Measurements from ENCODE around the gene IBTK. TPM values are rescaled to one million over a fixed set of nuclear protein-coding genes. Genes with fewer than 3 reads are reported as not detected.
"Not testable (repeated sequence)": the region's sequence is repeated elsewhere in the genome, so short reads cannot be mapped to it uniquely, and the experiment has no call there.

The IBTK gene
- total RNA-seq, 1 donor from 2014 or later: 105 TPM

DNA sequence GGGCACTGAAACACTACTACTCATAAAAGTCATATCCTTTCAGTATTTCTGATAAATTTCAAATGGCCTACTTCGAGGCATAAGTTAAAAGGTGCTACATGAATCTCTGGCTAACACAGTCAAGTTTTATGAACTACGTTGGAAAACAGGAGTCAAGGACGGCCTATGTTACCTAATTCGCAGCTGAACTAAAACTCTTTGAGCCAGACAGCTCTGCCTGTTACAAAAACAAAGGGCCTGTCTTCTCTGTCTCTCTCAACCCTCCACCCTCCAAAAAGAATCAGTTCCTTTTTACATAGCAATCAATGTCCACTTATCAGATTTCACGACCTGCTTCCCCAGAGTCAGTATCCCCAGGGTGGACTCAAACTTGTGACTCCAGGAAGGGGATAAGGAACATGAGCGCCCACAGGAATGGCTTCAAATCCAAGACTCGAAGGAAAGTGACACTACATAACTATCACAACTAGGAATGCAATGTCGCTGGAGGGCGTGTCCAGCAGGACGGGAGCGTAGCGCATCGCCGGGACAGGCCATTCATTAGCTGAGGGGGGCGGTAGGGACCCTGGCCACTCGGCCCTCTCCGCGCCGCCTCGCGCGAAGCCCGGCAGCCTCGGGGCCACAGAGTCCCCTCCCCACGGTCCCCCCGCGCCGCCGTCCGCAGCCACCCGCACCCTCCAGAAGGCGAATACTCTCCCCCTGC lies 591 bp downstream of the IBTK start:
- DNase-seq: peak; percentile 63

DNA sequence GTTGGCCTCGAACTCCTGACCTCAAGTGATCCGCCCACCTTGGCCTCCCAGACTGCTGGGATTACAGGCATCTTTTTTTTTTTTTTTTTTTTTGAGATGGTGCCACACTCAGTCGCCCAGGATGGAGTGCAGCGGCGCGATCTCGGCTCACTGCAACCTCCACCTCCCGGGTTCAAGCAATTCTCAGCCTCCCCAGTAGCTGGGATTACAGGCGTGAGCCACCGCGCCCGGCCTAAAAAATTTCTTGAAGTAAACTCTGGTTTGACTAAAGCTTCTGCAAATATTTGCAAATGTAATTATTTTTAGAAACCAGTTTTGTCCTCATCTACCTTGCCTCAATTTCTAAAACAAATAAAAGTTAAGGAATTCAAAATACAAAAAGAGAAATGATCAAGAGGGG lies 1.2 kb downstream of the IBTK start:
- no peak for DNase-seq

DNA sequence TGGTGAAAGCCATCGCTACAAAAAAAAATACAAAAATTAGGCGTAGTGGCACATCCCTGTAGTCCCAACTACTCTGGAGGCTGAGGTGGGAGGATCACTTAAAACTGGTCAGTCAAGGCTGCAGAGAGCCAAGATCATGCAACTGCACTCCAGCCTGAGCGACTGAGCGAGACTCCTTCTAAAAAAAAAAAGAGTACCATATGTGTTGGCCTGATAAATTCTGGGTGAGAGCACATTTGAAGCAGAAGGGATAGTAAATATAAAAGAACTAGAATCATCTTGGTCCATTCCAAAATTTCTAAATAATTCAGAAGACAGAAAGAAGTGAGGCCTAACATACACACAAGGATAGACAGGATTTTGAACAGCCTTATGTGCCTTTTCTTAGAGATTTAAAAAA lies 2.2 kb downstream of the IBTK start:
- DNase-seq: no peak

DNA sequence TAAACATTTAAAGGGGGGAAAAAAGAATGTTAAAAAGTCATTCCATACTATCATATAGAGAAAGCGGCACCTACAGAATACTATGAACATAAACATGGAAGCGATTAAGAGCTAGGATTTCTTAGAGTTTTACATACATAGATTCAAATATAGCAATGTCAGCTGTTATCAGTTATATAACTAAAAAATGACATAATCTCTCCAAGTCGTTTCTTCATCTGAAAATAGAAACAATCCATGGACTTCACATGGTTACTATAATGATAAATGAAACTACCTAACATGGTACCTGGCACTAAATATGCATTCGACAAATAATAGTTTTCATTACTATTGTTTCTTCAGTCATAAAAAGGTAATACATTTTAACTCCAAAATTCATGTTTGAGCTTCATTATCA lies 3.7 kb downstream of the IBTK start:
- no peak for DNase-seq

DNA sequence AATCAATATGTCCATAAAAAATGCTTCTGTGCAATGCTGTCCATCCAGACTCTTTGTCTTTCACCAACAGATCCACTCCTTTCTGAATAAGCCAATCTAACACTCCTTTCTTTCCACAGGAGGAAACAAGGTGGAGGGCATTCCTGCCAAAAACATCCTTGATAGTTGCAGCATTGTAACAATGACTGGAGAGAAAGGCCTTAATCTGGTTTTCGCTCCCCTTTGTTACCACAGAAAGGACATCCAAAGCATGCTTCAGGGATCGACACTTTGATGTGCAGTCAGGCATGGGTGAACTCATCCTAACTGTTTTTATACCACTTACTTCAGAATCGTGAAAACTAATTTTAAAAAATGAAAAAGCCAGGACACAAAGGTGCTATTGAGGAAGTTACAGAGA lies 7.4 kb downstream of the IBTK start:
- DNase-seq: no peak

DNA sequence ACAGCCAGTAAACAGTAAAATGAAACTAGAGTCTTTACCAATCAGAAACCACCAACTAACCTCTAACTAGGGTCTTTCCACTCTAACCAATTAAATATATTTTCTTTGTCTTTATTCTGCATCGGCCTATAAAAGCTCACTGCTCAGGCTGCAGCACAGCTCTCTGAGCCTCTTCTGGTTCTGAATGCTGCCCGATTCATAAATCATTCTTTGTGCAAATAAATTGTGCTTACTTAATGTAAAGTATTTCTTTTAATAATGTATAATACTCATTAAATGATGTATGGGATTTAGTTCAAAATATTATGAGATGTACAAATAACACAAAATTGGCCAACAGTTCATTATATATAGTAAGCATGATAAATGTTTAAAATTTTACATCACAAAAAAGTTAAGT lies 7.9 kb downstream of the IBTK start:
- no peak for DNase-seq

DNA sequence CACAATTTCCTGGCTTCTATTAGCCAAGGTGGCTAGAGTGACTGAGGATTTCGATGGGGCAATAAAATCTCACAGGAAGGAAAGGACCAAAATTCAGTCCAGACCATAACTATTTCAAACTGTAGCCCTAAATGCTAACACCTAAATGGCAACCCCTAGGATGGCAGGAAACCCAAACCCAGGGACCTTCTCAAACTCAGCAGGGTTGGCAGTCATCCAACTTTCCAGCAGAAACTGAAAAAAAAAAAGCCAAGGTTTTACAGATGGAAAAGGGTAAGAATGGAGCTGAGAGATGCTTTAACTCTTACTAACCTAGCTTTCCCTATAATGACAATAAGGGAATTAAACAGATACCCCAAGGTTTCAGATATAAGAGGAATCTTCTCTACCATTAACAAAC lies 10.5 kb downstream of the IBTK start:
- DNase-seq: no peak

DNA sequence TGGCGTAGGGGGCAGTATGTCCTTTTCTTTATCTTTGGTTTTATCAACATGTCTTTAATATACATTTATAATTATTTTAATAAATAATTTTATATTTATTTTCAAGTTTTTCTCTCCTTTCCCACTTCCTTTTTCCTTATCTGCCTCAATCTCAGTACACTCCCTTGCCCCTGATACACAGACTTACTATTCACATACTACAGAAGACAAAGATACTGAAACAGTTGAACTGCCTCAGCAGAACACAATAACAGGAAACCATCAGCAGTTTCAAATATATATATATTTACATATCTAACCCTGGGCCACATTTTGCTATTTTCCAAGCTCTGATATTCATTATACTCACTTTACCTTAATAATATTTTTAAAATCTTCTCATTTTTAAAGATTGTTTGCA lies 19.8 kb downstream of the IBTK start:
- DNase-seq: no peak

DNA sequence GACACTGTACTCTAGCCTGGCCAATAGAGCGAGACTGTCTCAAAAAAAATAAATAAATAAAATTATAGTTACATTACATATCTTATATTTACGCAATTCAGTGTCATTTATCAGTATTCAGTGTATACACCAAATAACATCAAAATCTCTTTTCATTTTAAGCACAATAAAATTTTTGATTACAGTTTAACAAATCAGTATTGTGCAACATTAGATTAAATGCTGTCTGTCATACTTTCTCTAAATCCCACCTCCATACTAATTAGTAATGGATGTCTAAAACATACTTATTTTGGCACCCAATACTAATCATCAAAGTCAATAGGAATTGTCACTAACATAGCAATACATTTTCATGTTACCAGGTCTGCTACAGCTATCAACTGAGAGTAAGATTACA lies 27.4 kb downstream of the IBTK start:
- DNase-seq: no peak

DNA sequence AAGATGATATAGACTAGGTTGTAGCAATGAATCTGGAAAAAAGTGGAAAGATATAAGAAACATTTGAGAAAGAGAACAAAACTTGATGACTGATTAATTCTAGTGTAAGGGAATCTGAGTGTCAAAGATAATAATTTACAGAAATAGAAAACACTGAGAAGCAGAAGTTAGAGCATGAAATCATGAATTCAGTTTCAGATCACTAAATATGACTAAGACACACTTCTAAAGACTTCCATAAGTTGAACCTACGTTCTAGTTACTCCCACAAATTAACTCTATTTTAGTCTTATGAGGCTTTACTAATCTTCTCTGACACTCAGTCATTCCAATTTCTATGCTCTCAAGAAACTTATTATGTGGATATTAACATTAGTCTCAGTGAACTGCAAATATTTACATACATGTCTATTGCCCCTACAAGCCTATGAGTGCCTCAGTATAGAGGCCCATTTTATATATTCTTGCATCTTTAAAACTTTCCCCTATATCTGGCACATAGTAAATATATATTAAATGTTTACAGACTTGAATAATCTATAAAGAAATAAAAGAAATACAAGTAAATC lies 30.4 kb downstream of the IBTK start:
- DNase-seq: no peak

DNA sequence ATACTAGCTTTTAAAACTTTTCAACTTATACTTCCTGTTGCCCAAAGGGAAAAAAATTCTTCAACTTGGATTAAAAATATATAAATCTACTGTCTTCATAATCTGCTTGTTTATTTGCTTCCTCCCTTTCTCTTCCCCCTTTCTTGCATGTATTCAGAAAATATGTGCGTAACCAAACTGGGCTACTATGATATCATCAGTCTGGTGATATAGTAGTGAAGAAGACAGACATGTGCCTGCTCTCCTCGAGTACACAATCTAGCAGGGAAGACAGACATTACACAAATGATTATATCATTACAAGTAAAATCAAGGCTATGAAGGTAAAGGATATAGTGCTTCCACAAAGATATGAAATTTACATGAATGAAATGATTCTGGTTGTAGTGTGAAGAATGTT lies 31.0 kb downstream of the IBTK start:
- no peak for DNase-seq

DNA sequence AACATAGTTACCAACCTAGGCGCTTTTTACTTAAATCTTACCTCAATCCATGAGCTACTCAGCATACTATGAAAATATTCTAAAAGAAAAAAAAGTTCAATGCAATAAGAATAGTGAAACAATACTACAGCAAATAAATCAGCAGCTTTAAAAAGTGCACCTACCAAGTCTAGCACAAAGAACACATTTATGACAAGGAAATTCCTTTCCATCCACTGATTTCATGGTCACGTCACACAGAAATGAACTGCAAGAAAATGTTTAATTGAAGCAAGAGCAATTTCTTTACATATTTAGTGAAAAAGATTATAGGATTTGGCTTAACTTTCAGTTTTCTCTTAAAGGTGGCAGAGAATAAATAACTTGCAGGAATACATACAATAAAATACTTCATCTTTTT lies 36.2 kb downstream of the IBTK start:
- no peak for DNase-seq

DNA sequence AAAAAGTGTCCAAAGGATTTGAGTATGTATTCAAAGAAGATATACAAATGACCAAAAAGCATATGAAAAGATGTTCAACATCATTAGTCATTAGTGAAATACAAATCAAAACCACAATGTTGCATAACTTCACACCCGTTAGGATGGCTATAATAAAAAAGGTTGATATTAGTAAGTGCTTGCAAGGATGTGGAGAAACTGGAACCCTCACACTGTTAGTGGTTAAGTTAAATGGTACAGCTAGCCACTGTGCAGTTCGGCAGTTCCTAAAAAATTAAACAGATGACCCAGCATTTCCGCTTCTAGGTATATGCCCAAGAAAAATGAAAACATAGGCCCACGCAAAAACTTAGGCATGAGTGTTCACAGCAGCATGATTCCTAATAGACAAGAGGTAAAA lies 38.6 kb downstream of the IBTK start:
- no peak for DNase-seq

DNA sequence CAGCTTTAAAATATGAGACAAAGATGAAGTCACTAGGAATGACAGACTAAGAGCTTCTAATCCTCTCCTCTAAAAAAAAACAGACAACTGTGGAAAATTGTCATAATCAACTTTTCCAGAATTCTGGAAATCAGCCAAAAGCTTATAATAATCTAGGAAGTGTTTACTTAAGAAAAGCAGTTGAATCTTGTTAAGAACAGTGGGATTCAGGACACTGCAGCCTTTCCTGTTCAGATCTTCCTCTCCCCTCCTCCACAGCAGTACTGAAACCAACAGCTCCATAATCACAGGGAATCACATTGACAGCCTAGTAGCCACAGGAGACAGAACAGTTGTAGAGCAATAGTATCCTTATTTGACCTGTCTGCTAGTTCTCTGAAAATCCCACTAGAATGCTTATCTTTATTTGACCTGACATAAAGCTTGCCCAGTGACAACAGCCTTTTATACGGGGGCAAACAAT lies 41.6 kb downstream of the IBTK start:
- no peak for DNase-seq

DNA sequence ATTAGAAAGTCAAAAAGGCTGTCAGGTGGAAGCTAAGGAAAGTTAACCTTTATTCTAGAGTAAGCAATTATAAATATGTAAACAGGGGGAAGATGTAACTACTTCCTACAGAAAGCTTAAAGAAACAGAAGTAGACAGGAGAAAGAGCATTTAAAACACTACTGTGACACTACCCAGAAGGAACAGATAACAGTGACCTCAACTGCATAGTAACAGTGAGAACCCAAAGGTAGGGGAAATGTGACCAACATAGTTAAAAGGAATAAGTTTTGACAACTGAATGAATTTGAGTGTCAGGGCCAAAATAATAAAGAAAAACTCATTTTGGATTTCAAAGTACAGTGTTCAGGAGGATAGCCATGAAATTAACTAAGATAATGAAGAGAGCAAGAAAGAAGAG lies 43.5 kb downstream of the IBTK start:
- DNase-seq: no peak

DNA sequence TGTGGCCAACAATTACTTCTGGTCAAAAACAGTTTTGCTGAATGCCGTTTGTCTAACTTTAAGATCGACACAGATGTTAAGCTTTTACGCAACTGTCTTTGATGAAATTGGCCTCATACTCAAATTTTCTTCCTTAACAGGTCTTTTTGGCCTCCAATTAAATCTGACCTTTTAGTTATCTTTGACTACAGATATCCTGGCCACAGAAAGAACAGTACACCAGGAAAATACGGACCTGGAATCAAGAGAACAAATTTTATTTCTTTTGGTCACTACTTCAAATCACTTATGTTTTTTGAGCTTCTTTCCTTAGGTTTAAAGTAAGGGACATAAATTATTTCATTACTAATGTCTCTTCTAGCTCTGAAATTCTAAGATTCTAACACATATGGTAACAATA lies 49.8 kb downstream of the IBTK start:
- DNase-seq: no peak

DNA sequence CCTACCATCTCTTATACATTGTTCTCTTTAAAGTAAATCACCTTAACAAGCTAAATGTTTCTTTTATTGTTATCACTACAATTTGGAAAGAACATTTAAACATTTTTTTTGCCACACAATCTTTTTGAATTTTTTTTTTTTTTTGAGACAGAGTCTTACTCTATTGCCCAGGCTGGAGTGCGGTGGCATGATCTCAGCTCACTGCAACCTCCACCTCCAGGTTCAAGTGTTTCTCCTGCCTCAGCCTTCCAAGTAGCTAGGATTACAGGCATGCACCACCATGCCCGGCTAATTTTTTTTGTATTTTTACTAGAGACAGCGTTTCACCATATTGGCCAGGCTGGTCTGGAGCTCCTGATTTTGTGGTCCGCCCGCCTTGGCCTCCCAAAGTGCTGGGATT lies 50.3 kb downstream of the IBTK start:
- DNase-seq: not testable (repeated sequence)

DNA sequence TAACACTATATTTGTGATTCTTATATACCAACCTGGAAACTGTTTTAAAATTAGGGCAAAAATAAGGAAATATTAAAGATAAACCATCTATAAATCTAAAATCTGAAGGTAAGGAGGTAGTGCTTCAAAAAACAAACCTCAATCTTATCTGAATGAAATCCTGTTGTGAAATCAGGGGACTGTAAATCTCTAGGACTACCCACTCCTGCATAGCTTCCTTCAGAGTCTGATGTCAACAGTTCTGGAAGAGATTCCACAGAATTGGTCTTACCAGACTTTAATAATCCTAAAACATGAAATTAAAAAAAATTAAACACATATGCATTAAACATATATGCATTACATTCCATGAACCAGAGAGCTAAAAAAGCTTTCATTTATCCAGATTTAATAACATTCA lies 51.4 kb downstream of the IBTK start:
- no peak for DNase-seq

DNA sequence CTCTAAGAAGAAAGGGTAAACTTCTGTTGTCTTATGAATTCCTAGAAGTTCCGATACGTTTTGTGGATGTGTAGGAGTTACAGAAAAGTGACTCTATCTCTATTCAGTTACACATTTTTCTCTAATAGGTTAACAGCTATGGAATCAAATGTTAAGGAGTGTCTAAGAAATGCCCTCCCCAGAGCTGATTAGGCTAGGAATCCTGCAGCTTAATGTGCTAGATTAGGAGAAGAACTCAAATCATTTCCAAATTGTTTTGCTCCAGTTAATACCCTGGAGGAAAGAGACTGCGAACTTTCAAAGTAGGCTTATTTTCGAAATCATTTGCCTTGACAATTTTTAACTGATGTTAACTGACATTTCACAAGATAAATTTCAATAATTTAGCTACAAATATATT lies 51.9 kb downstream of the IBTK start:
- DNase-seq: no peak

DNA sequence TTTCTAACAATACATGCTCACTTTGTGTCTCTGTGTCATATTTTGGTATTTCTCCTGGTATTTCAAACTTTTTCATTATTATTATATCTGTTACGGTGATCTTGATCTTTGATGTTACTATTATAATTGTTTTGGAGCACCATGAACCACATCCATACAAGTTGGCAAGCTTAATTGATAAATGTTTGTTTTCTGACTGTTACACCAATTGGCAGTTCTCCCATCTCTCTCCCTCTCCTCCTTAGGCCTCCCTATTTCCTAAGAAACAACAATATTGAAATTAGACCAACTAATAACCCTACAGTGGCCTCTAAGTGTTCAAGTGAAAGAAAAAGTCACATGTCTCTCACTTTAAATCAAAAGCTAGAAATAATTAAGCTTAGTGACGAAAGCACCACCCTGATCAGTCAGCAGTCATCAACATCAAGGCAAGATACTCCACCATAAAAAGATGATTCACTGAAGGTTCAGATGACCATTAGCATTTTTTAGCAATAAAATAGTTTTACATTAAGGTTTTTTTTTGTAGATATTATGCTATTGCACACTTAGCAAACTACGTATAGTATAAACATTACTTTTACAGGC lies 61.5 kb downstream of the IBTK start:
- DNase-seq: no peak

DNA sequence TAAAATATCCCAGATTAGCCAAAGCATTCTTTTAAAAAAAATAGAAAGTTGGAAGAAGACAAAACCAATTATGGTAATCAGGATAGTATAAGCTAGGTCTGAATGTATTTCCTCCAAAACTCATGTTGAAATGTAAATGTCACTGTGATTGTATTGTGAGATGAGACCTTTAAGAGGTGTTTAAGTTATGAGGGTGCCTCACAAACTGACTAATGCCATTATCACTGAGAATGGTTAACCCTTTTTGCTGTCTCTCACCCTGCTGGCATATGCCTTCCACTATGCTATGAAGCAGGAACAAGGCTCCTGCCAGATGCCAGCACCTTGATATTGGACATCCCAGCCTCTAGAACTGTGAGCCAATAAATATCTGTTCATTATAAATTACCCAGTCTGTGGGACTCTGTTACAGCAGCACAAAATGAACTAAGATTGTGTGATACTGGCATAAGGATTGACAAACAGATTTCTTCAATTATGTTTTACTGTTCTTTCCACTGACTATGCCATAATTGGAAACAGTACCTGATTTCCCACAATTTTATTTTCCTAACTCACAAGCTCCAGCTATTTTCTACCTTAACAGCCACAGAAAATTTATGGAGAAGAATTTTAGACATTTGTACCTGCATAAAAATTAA lies 63.8 kb downstream of the IBTK start:
- no peak for DNase-seq

DNA sequence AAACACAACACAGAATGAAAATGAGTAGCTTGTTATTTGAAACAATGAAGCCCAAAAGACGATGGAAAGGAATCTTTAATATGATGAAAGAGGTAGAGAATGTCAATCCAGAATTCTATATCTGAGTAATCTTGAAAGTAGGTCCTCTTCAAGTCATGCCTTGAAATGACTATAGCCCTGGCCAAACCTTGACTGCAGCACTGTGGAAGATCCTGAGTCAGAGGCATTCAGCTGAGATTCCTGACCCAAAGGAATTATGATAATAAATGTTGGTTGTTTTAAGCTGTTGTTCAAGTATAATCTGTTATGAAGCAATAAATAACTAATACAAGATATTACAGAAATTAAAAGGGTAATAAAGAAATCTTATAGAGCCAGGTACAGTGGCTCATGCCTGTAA lies 64.8 kb downstream of the IBTK start:
- DNase-seq: no peak

DNA sequence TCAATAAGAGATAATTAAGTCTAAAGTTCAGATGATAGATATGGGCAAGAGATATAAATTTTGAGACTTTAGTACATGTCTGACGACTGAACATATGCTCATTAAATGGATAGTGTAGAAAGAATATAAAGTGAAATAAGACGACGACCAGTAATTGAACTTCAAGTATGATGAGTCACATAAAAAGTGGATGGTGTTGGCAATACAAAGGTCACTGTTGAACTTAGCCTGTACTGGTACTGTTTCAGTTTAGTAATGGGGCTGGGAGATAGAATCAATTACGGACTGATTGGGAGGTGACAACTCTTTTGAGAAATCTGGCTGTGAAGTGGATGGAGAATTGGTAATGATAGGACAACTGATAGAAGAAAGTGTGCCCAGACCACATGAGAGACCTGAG lies 68.1 kb downstream of the IBTK start:
- no peak for DNase-seq

DNA sequence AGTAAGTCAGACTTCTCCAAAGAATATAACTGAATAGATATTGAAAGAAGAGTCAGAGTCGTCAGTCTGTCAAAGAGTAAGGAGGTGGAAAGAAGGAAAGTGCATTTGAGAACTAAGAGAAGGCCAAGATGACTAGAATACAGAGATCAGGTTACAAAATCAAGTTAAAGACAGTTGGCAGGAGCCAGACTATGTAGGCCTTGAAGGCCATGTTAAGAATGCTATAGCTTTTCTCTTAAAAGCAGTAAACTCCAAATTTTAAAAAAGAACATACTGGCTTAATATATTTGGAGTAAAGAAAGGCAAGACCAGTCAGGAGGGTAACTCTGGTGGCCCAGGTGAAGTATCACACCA lies 68.8 kb downstream of the IBTK start:
- DNase-seq: no peak
